Measurements from ENCODE around the gene TUBB4B.

DNA sequence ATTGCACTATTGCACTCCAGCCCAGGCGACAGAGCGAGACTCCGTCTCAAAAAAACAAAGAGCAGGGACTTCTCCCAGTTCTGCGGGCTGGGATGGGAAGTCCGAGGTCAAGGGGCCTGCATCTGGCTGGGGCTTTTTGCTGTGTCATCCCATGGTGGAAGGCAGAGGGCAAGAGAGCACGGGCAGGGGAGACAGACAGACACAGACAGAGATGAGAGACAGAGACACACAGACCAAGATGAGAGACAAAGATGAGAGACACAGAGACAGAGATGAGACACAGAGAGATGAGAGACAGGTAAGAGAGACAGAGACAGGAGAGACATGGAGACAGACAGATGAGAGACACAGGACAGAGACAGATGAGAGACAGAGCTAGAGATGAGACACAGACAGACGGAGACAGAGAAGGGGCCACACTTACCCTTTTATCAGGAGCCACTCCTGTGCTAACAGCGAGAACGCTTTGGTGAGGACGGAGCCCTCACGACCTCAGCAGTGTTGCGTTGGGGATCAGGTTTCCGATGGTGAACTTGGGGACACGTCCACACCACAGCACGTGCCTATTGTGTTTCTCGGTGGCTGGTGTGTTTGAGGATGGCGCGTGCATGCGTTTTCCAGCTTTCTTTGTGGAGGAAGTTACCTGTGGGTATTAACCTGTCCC, 27.6 kb downstream of the TUBB4B start:
- TF ChIP-seq, protein P1, sequence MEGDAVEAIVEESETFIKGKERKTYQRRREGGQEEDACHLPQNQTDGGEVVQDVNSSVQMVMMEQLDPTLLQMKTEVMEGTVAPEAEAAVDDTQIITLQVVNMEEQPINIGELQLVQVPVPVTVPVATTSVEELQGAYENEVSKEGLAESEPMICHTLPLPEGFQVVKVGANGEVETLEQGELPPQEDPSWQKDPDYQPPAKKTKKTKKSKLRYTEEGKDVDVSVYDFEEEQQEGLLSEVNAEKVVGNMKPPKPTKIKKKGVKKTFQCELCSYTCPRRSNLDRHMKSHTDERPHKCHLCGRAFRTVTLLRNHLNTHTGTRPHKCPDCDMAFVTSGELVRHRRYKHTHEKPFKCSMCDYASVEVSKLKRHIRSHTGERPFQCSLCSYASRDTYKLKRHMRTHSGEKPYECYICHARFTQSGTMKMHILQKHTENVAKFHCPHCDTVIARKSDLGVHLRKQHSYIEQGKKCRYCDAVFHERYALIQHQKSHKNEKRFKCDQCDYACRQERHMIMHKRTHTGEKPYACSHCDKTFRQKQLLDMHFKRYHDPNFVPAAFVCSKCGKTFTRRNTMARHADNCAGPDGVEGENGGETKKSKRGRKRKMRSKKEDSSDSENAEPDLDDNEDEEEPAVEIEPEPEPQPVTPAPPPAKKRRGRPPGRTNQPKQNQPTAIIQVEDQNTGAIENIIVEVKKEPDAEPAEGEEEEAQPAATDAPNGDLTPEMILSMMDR (IDR thresholded peaks at IDR 0.05), result no peak
- no peak for TF ChIP-seq POLR2A (IDR thresholded peaks at IDR 0.05)

Measured in lower leg skin (tissue), 3 donors.